Prostate gland (tissue), 2 donors: ENCODE results near the gene NOS1AP. TPM values are rescaled to one million over a fixed set of nuclear protein-coding genes. Genes with fewer than 3 reads are reported as not detected.

Experiments
- DNase-seq: peaks from one replicate; pipeline ENCODE4 v3.0.0-alpha.2; 2019; ENCODE audit warnings: low spot score
- H3K27ac ChIP-seq, 2 donors: fragments of 200-600 bp; sonication (generic); 2 replicates each; pipeline ENCODE4 v1.5.1; 2017 to 2019
- H3K27me3 ChIP-seq: fragments of 200-600 bp; sonication (generic); replicated peaks from 2 replicates; pipeline ENCODE4 v1.5.1; 2019; ENCODE audit not compliant: insufficient read depth
- H3K36me3 ChIP-seq, 2 donors: fragments of 200-600 bp; sonication (generic); 1 replicate in 1 of 2; 2 replicates in 1 of 2; pipeline versions ENCODE4 v1.5.1 to v1.8.1; 2017 to 2019
- H3K4me1 ChIP-seq: fragments of 200-600 bp; sonication (generic); replicated peaks from 2 replicates; pipeline ENCODE4 v1.5.1; 2019
- H3K4me3 ChIP-seq, 2 donors: fragments of 200-600 bp; sonication (generic); 2 replicates each; pipeline ENCODE4 v1.5.1; 2017 to 2019
- H3K9me3 ChIP-seq: fragments of 200-600 bp; sonication (generic); 2 replicates; pipeline ENCODE4 v1.5.1; 2017
- POLR2A ChIP-seq: fragments of 450-650 bp; IDR thresholded peaks from one replicate; pipeline ENCODE4 v1.6.1; 2016; ENCODE audit warnings: antibody characterized with exemption, mild to moderate bottlenecking
- POLR2AphosphoS5 ChIP-seq: sonication (generic); formaldehyde crosslinking; IDR thresholded peaks from one replicate; pipeline ENCODE4 v1.6.1; 2017; ENCODE audit warnings: antibody characterized with exemption
- WGBS: methylation state at CpG from one replicate; pipeline ENCODE4 v1.1.5; 2018; 5-methylcytosine and 5-hydroxymethylcytosine counted together
- intact Hi-C: fragments of 100-400 bp; cut with DNase I; formaldehyde crosslinking; loops from one replicate; pipeline ENCODE4 v1.14.2; 2022
- total RNA-seq, 2 donors: library from RNA; depleted of rRNA; stranded (reverse); fragments of >200 nt; gene quantifications; one replicate each; pipeline ENCODE4 v1.1.0, GENCODE V29; 2016
- TF ChIP-seq, protein P1 (sequence below), 4 experiments: fragments of 200-600 bp in 2 of 4; fragments of 450-650 bp in 2 of 4; sonication (generic) in 2 of 4; IDR thresholded peaks; 1 replicate in 3 of 4; 2 replicates in 1 of 4; pipeline ENCODE4 v1.5.1; 2016 to 2019; ENCODE audit warnings: antibody characterized with exemption in 4 of 4, mild to moderate bottlenecking in 2 of 4, moderate library complexity in 2 of 4

The NOS1AP gene
- total RNA-seq, 2 donors from 2014 or later = 9.9 to 11.0 TPM

DNA sequence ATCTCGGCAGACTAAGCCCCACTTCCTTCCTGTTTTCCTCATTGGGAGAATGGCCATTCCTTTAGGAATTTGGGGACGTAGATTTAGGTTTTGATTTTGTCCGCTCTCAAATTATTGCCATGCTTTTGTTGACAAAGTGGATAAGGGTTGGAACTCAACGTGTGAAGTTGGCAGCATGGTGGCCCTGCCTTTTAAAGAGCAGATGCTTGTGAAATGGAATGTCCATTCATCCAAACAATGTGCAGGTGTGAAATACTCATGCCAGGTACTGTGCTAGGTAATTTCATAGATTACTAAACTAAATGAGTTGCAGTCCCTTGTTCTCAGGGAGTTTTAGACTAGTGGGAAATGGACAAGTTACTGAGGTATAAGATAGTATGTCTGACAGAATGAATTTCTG, 232.2 kb downstream of the NOS1AP start:
- Histone ChIP-seq H3K9me3 (no peaks in the 10 kb centered on the region), H3K36me3 (no peaks in the 10 kb centered on the region), H3K4me1 (no peaks in the 10 kb centered on the region), H3K4me3 (no peak overlapping the region), H3K27me3 (no peaks in the 10 kb centered on the region), H3K27ac (no peak overlapping the region)
- 87% methylated on average over 4 of the region's 4 CpGs for WGBS
- TF ChIP-seq, protein P1, sequence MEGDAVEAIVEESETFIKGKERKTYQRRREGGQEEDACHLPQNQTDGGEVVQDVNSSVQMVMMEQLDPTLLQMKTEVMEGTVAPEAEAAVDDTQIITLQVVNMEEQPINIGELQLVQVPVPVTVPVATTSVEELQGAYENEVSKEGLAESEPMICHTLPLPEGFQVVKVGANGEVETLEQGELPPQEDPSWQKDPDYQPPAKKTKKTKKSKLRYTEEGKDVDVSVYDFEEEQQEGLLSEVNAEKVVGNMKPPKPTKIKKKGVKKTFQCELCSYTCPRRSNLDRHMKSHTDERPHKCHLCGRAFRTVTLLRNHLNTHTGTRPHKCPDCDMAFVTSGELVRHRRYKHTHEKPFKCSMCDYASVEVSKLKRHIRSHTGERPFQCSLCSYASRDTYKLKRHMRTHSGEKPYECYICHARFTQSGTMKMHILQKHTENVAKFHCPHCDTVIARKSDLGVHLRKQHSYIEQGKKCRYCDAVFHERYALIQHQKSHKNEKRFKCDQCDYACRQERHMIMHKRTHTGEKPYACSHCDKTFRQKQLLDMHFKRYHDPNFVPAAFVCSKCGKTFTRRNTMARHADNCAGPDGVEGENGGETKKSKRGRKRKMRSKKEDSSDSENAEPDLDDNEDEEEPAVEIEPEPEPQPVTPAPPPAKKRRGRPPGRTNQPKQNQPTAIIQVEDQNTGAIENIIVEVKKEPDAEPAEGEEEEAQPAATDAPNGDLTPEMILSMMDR (IDR thresholded peaks at IDR 0.05) = no peak
- no peak for DNase-seq
- intact Hi-C loops = no loop called here

DNA sequence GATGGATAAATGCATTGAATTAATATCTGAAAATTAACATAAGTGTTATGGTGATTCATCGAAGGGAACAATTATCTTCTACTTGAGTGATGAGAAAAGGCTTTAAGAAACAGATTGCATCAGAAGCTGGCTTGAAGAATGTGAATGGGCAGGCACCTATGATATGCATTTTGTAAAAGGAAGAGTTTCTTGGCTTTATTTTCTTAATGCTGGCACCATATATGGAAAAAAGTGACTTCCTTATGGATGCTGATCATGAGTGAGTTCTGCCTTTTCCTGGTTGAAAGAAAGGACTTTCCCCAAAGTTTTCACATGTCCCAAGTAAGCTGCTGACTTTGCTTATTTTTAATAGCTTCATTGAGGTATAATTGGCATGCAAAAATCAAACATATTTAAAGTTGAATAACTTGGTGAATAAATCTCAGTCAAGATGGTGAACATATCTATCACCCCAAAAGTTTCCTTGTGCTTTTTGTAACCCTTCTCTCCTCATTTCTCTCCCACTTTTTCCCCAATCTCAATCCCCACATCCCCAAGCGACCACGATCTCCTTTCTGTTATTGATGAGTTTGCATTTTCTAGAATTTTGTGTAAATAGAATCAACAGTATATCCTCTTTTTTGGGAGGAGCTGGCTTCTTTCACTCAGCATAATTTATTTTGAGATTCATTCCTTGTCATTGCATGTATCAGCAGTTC, 233.0 kb downstream of the NOS1AP start:
- Histone ChIP-seq H3K27me3 (no peaks in the 10 kb centered on the region), H3K36me3 (no peaks in the 10 kb centered on the region), H3K4me3 (no peak overlapping the region), H3K9me3 (no peaks in the 10 kb centered on the region), H3K4me1 (no peaks in the 10 kb centered on the region), H3K27ac (no peak overlapping the region)
- WGBS = 95% methylated on average over 3 of the region's 3 CpGs
- DNase-seq = no peak
- no peak for TF ChIP-seq POLR2A
- TF ChIP-seq, protein P1 (IDR thresholded peaks at IDR 0.05) = no peak
- no peak for TF ChIP-seq POLR2AphosphoS5
- intact Hi-C loops = no loop called here

DNA sequence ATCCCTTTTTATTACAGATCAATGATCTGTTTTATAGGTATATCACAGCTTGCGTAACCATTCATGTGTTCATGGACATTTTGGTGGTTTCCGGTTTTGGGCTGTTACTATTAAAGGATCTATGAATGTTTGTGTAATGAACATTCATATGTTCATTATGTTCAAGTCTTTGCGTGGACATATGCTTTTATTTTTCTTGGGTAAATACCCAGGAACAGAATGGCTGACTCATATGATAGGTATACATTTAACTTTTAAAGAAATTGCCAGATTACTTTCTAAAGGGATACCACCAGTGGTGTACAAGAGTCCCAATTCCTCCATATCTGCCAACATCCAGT, 233.5 kb downstream of the NOS1AP start:
- DNase-seq = no peak
- no peaks in the 10 kb centered on the region for H3K4me1 ChIP-seq
- WGBS = 72% methylated on average over 3 of the region's 3 CpGs
- H3K36me3 ChIP-seq = no peaks in the 10 kb centered on the region
- no peaks in the 10 kb centered on the region for H3K27me3 ChIP-seq
- intact Hi-C loops = no loop called here
- H3K4me3 ChIP-seq = no peak overlapping the region
- H3K9me3 ChIP-seq = no peaks in the 10 kb centered on the region
- H3K27ac ChIP-seq = no peak overlapping the region
- TF ChIP-seq POLR2AphosphoS5 (no peak), POLR2A (no peak)
- TF ChIP-seq, protein P1 (IDR thresholded peaks at IDR 0.05) = no peak

DNA sequence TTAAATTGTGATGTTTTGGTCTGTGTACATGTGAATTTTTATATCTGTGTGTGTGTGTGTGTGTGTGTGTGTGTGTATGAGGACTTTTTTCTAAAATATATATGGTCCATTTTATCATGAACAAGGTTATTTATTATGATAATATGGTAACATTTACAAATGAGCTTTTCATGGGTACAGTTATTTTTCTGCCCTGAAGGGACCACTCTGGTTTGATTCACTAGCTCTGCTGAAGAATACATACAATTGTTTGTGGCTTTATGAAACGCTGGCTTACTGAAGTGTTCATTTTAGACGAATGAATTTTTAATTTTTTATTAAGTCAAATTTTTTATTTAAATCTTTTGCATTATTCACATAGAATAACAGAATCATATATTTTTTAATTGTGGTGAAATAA, 235.2 kb downstream of the NOS1AP start:
- no peak overlapping the region for H3K4me3 ChIP-seq

DNA sequence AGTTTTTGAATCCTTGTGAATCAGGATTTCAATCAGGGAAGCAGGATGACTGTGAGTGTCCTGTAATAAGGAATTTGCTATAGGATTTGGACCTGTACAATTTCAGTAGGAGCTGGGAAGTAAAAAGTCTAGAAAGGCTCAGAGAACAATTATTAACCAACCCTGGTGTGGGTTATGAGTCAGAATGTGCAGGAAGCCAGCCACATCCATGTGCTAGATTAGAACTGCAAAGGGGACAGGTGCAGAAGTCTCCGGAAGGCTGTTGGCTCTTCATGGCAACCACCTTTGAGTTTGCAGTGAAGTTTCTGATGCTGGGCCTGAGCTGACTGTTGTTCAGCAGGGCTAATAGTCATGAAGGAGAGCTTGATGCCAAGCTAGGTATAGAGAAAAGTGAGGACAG, 236.5 kb downstream of the NOS1AP start:
- Histone ChIP-seq H3K27me3 (no peaks in the 10 kb centered on the region), H3K27ac (no peak overlapping the region), H3K4me1 (no peaks in the 10 kb centered on the region), H3K4me3 (no peak overlapping the region), H3K36me3 (no peaks in the 10 kb centered on the region), H3K9me3 (no peaks in the 10 kb centered on the region)
- no peak for DNase-seq
- intact Hi-C loops = no loop called here
- WGBS = 90% methylated on average over 1 of the region's 1 CpG
- TF ChIP-seq POLR2AphosphoS5 = no peak
- TF ChIP-seq POLR2A = no peak
- TF ChIP-seq, protein P1 (IDR thresholded peaks at IDR 0.05) = no peak

More for the DNA sequence above, 235.2 kb downstream of the NOS1AP start:
- Histone ChIP-seq H3K4me1 (no peaks in the 10 kb centered on the region), H3K27me3 (no peaks in the 10 kb centered on the region), H3K9me3 (no peaks in the 10 kb centered on the region), H3K36me3 (no peaks in the 10 kb centered on the region), H3K27ac (no peak overlapping the region)
- TF ChIP-seq, protein P1 (IDR thresholded peaks at IDR 0.05) = no peak
- TF ChIP-seq POLR2AphosphoS5 = no peak
- TF ChIP-seq POLR2A = no peak
- no peak for DNase-seq
- WGBS = 90% methylated on average over 2 of the region's 2 CpGs
- intact Hi-C loops = no loop called here
